ENCODE results near the gene NEO1. TPM values are rescaled to one million over a fixed set of nuclear protein-coding genes. Genes with fewer than 3 reads are reported as not detected.

NEO1 gene
- polyA plus RNA-seq, 2 of the 4 experiments (the other 2 are of a cell fraction), result 29.1 to 30.3 TPM

DNA sequence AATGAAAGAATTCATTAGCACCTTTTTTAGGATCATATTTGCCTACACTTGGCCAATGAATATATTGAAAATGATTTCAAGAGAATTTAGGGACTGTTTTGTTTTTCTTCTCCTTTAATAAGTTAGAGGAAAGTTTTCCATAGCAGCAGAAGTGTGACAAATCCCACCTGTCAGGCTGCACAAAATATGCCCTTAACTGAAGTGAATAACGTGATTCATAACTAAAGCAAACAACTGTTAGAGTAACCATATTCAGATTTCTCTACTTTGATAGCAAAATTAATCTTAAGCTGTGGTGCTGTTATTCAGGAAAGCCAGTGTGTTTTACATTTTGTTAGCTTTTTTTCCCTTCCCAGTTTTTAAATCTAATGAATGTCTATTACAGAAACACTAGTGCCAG is 195.1 kb downstream of the NEO1 start:
- CTCF ChIA-PET, result interaction anchor here (0.8 to 3.2 kb wide), 8 partner anchors 10 to 453 kb away, joined by 3 to 27 read pairs (median 4); no protein-coding TSS in a partner anchor
- DNase-seq (ENCODE audit: low read depth in 1 of 2, low spot score in 1 of 2) (no peak), FAIRE-seq (peak; percentile 76), ATAC-seq (no peak)
- Histone ChIP-seq H3K4me3 (no peak overlapping the region), H3K9me3 (no peaks in the 10 kb centered on the region), H3K4me2 (no peak overlapping the region), H3K4me1 (no peaks in the 10 kb centered on the region), H3K27ac (no peak overlapping the region)
- TF ChIP-seq KDM1A (IDR thresholded peaks at IDR 0.05; ENCODE audit: low read depth) (no peak), FOSL2 (IDR thresholded peaks at IDR 0.05) (no peak), FOSL2 (CRISPR knock-in tag; IDR thresholded peaks at IDR 0.05) (no peak), RAD21 (conservative IDR thresholded peaks at IDR 0.05 in 1 of 2, IDR thresholded peaks at IDR 0.05 in 1 of 2) (no peak), GATA3 (IDR thresholded peaks at IDR 0.05; ENCODE audit: borderline replicate concordance) (no peak), RNF2 (IDR thresholded peaks at IDR 0.05; ENCODE audit: borderline replicate concordance, low read depth) (no peak), NR3C1 (IDR thresholded peaks at IDR 0.05) (no peak), RARB (CRISPR knock-in tag; IDR thresholded peaks at IDR 0.05) (no peak), TP53 (CRISPR knock-in tag; IDR thresholded peaks at IDR 0.05) (no peak), BHLHE40 (IDR thresholded peaks at IDR 0.05; ENCODE audit: low read depth, low read length) (no peak), ZC3H11A (IDR thresholded peaks at IDR 0.05) (no peak), SMC3 (IDR thresholded peaks at IDR 0.05) (no peak)
- POLR2A ChIA-PET, result no interaction called here
- WGBS (ENCODE audit: missing lambda C conversion rate), result 50% methylated on average over 1 of the region's 1 CpG

DNA sequence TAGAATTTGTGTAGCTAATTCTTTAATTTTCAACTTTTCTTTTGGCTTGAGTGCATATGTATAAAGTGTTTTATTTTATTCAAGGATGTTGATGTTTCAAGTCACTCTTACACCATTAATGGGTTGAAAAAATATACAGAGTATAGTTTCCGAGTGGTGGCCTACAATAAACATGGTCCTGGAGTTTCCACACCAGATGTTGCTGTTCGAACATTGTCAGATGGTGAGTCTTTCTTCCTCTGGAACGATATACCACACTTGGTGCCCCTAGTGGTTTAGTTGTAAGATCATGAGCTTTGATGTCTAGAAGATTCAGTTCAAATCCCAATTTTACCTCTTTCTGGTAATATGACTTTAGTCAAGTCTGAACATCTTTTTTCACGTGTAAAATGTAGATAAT is 197.2 kb downstream of the NEO1 start:
- DNase-seq (ENCODE audit: low read depth in 1 of 2, low spot score in 1 of 2) (no peak), FAIRE-seq (no peak), ATAC-seq (no peak)
- Histone ChIP-seq H3K4me3 (no peak overlapping the region), H3K27ac (no peak overlapping the region), H3K4me1 (no peaks in the 10 kb centered on the region), H3K4me2 (no peak overlapping the region), H3K9me3 (no peaks in the 10 kb centered on the region)
- ChIA-PET POLR2A (interaction anchor here (0.6 kb wide), 1 partner anchor 562 kb away, joined by 3 read pairs; no protein-coding TSS in a partner anchor), CTCF (interaction anchor here (0.9 to 8.3 kb wide), 6 partner anchors 8 to 386 kb away, joined by 3 to 78 read pairs (median 4); no protein-coding TSS in a partner anchor)
- 83% methylated on average over 4 of the region's 4 CpGs for WGBS (ENCODE audit: missing lambda C conversion rate)
- TF ChIP-seq NR3C1 (IDR thresholded peaks at IDR 0.05) (no peak), ZC3H11A (IDR thresholded peaks at IDR 0.05) (no peak), ESRRA (IDR thresholded peaks at IDR 0.05; ENCODE audit: borderline replicate concordance, low read length) (no peak), RARB (CRISPR knock-in tag; IDR thresholded peaks at IDR 0.05) (no peak), BHLHE40 (IDR thresholded peaks at IDR 0.05; ENCODE audit: low read depth, low read length) (no peak), ZFP36 (IDR thresholded peaks at IDR 0.05; ENCODE audit: borderline replicate concordance, partially characterized antibody) (no peak), JUNB (IDR thresholded peaks at IDR 0.05) (no peak), EHMT2 (IDR thresholded peaks at IDR 0.05; ENCODE audit: low read depth) (no peak), MAX (IDR thresholded peaks at IDR 0.05) (no peak), CHD2 (IDR thresholded peaks at IDR 0.05; ENCODE audit: low read length, partially characterized antibody) (no peak), HOXB5 (CRISPR knock-in tag; IDR thresholded peaks at IDR 0.05) (no peak), POLR2AphosphoS2 (conservative IDR thresholded peaks at IDR 0.05; ENCODE audit: low read length) (no peak), GATA3 (IDR thresholded peaks at IDR 0.05; ENCODE audit: borderline replicate concordance) (no peak), RFX5 (IDR thresholded peaks at IDR 0.05) (no peak)

- ATAC-seq (no peak), FAIRE-seq (peak; percentile 18), DNase-seq (ENCODE audit: low read depth in 1 of 2, low spot score in 1 of 2) (no peak)
- WGBS (ENCODE audit: missing lambda C conversion rate), result 87% methylated on average over 6 of the region's 6 CpGs
- no peaks in the 10 kb centered on the region for H3K4me1 ChIP-seq
- no peak overlapping the region for H3K27ac ChIP-seq
- no peak overlapping the region for H3K4me3 ChIP-seq
- H3K9me3 ChIP-seq, result no peaks in the 10 kb centered on the region
- H3K4me2 ChIP-seq, result no peak overlapping the region
- ChIA-PET CTCF (interaction anchor here (0.7 to 8.3 kb wide), 4 partner anchors 10 to 48 kb away, joined by 3 to 78 read pairs (median 18); no protein-coding TSS in a partner anchor), POLR2A (interaction anchor here (0.6 kb wide), 1 partner anchor 10 kb away, joined by 3 read pairs; no protein-coding TSS in a partner anchor)
- TF ChIP-seq CTCF (IDR thresholded peaks at IDR 0.05), result no peak
- no peak for TF ChIP-seq MAFK (IDR thresholded peaks at IDR 0.05; ENCODE audit: partially characterized antibody)
- TF ChIP-seq HDAC2 (IDR thresholded peaks at IDR 0.05), result no peak
- no peak for TF ChIP-seq MYC (IDR thresholded peaks at IDR 0.05; ENCODE audit: borderline replicate concordance, low read length)
- no peak for TF ChIP-seq POLR2AphosphoS2 (conservative IDR thresholded peaks at IDR 0.05; ENCODE audit: low read length)
- TF ChIP-seq, protein P1, sequence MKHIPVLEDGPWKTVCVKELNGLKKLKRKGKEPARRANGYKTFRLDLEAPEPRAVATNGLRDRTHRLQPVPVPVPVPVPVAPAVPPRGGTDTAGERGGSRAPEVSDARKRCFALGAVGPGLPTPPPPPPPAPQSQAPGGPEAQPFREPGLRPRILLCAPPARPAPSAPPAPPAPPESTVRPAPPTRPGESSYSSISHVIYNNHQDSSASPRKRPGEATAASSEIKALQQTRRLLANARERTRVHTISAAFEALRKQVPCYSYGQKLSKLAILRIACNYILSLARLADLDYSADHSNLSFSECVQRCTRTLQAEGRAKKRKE (CRISPR knock-in tag; IDR thresholded peaks at IDR 0.05; ENCODE audit: low read depth), result no peak
- no peak for TF ChIP-seq FOSL2 (IDR thresholded peaks at IDR 0.05)
- TF ChIP-seq FOSL2 (CRISPR knock-in tag; IDR thresholded peaks at IDR 0.05), result no peak
- no peak for TF ChIP-seq MAZ (IDR thresholded peaks at IDR 0.05; ENCODE audit: borderline replicate concordance, low read depth, low read length)
- TF ChIP-seq CBX8 (IDR thresholded peaks at IDR 0.05), result no peak
- TF ChIP-seq RNF2 (IDR thresholded peaks at IDR 0.05; ENCODE audit: borderline replicate concordance, low read depth), result no peak
- TF ChIP-seq HOXB5 (CRISPR knock-in tag; IDR thresholded peaks at IDR 0.05), result no peak
- no peak for TF ChIP-seq FOXS1 (CRISPR knock-in tag; IDR thresholded peaks at IDR 0.05)
- no peak for TF ChIP-seq NFE2L2 (conservative IDR thresholded peaks at IDR 0.05; ENCODE audit: low read length)
These were observed 202.3 kb downstream of the NEO1 start for GRCh38 chr15:73254598-73254997.
